Ascending aorta (tissue), 2 donors: Measurements from ENCODE around the gene ATG13. TPM values are rescaled to one million over a fixed set of nuclear protein-coding genes. Genes with fewer than 3 reads are reported as not detected.

ENCODE experiments used
- DNase-seq, 2 donors: peaks; one replicate each; pipeline ENCODE4 v3.0.0-alpha.2; 2019; ENCODE audit warnings: low spot score in 2 of 2
- H3K27ac ChIP-seq, 2 donors: fragments of 200-600 bp; sonication (generic); one replicate each; pipeline ENCODE4 v1.5.1; 2016 to 2017; ENCODE audit warnings: mild to moderate bottlenecking in 1 of 2
- H3K27me3 ChIP-seq: fragments of 200-600 bp; sonication (generic); one replicate; pipeline ENCODE4 v1.5.1; 2017
- H3K36me3 ChIP-seq, 2 donors: fragments of 200-600 bp; sonication (generic); one replicate each; pipeline ENCODE4 v1.5.1; 2016
- H3K4me1 ChIP-seq, 2 donors: fragments of 200-600 bp; sonication (generic); one replicate each; pipeline ENCODE4 v1.5.1; 2016 to 2017; ENCODE audit warnings: mild to moderate bottlenecking in 1 of 2
- H3K4me3 ChIP-seq, 2 donors: fragments of 200-600 bp; sonication (generic); one replicate each; pipeline ENCODE4 v1.5.1; 2016 to 2017; ENCODE audit warnings: mild to moderate bottlenecking in 1 of 2
- H3K9me3 ChIP-seq, 2 donors: fragments of 200-600 bp; sonication (generic); one replicate each; pipeline ENCODE4 v1.5.1; 2016
- CTCF ChIP-seq, 3 experiments: fragments of 200-600 bp in 2 of 3; fragments of 450-650 bp in 1 of 3; sonication (generic) in 2 of 3; IDR thresholded peaks; one replicate each; pipeline ENCODE4 v1.5.1; 2016 to 2019; ENCODE audit warnings: antibody characterized with exemption in 3 of 3, mild to moderate bottlenecking in 1 of 3, moderate library complexity in 1 of 3
- intact Hi-C: fragments of 100-400 bp; cut with DNase I; formaldehyde crosslinking; loops from one replicate; pipeline ENCODE4 v1.15.1; 2023
- total RNA-seq: library from RNA; depleted of rRNA; stranded (reverse); fragments of >200 nt; gene quantifications from one replicate; pipeline ENCODE4 v1.1.0, GENCODE V29; 2016

ATG13 gene
- total RNA-seq, 1 donor from 2014 or later, result 208 TPM

- Histone ChIP-seq H3K27ac (no peak overlapping the region), H3K9me3 (no peaks in the 10 kb centered on the region), H3K36me3 (no peaks in the 10 kb centered on the region), H3K27me3 (no peaks in the 10 kb centered on the region), H3K4me1 (peaks cover 0 to 4% of the 10 kb centered on the region in 2 donors), H3K4me3 (no peak overlapping the region)
- TF ChIP-seq CTCF (IDR thresholded peaks at IDR 0.05), result no peak
- DNase-seq, result no peak
- intact Hi-C loops, result no loop called here
Measured at GRCh38 chr11:46721286-46721685, 103.9 kb downstream of the ATG13 start.

GRCh38 chr11:46722566-46723358 lies 105.4 kb downstream of the ATG13 start:
- H3K4me3 ChIP-seq, result no peak overlapping the region
- intact Hi-C loops, result no loop called here
- H3K4me1 ChIP-seq, result peaks cover 0 to 4% of the 10 kb centered on the region in 2 donors
- no peaks in the 10 kb centered on the region for H3K36me3 ChIP-seq
- no peak for DNase-seq
- H3K27me3 ChIP-seq, result no peaks in the 10 kb centered on the region
- no peak overlapping the region for H3K27ac ChIP-seq
- H3K9me3 ChIP-seq, result no peaks in the 10 kb centered on the region
- no peak for TF ChIP-seq CTCF (IDR thresholded peaks at IDR 0.05)

- H3K36me3 ChIP-seq, result no peaks in the 10 kb centered on the region
- DNase-seq, result no peak
- no peaks in the 10 kb centered on the region for H3K27me3 ChIP-seq
- TF ChIP-seq CTCF (IDR thresholded peaks at IDR 0.05), result no peak
- no peaks in the 10 kb centered on the region for H3K9me3 ChIP-seq
- H3K4me3 ChIP-seq, result no peak overlapping the region
- peaks cover 0 to 2% of the 10 kb centered on the region in 2 donors for H3K4me1 ChIP-seq
- no peak overlapping the region for H3K27ac ChIP-seq
- intact Hi-C loops, result no loop called here
Measured at GRCh38 chr11:46723359-46723680, 106.0 kb downstream of the ATG13 start.

GRCh38 chr11:46724088-46724487 lies 106.7 kb downstream of the ATG13 start:
- no peak for TF ChIP-seq CTCF (IDR thresholded peaks at IDR 0.05)
- Histone ChIP-seq H3K9me3 (no peaks in the 10 kb centered on the region), H3K27me3 (no peaks in the 10 kb centered on the region), H3K4me3 (no peak overlapping the region), H3K36me3 (no peaks in the 10 kb centered on the region), H3K4me1 (no peaks in the 10 kb centered on the region), H3K27ac (no peak overlapping the region)
- intact Hi-C loops, result no loop called here
- no peak for DNase-seq

Other genes with a start within 250 kb of the ATG13 start
- gene MDK, start 235.9 kb upstream of the ATG13 start, total RNA-seq, result 93.3 TPM
- not detected for gene CHRM4, start 225.8 kb upstream of the ATG13 start, total RNA-seq
- 12.1 TPM for gene AMBRA1, start 23.5 kb upstream of the ATG13 start, total RNA-seq
- gene HARBI1, start 326 bp upstream of the ATG13 start, total RNA-seq, result not detected
- 104 TPM for gene ARHGAP1, start 83.1 kb downstream of the ATG13 start, total RNA-seq
- gene ZNF408, start 83.5 kb downstream of the ATG13 start, total RNA-seq, result 9.7 TPM
- gene F2, start 101.7 kb downstream of the ATG13 start, total RNA-seq, result 2.6 TPM
- gene CKAP5, start 228.7 kb downstream of the ATG13 start, total RNA-seq, result 13.5 TPM